Ovary (tissue), 3 donors: ENCODE results near the gene WDR7.

Source experiments
- POLR2A ChIP-seq: fragments of 450-650 bp; IDR thresholded peaks from one replicate; pipeline ENCODE4 v1.6.1; 2017; ENCODE audit warnings: antibody characterized with exemption, mild to moderate bottlenecking, moderate library complexity
- TF ChIP-seq, protein P1 (sequence below), 3 donors: fragments of 450-650 bp in 2 of 3; fragments of 200-600 bp in 1 of 3; IDR thresholded peaks; one replicate each; pipeline versions ENCODE4 v1.5.1 to v1.8.0; 2016 to 2022; ENCODE audit warnings: antibody characterized with exemption in 3 of 3, mild to moderate bottlenecking in 1 of 3
- donor health status: DM: no; HTN: no; CAD: no.

DNA sequence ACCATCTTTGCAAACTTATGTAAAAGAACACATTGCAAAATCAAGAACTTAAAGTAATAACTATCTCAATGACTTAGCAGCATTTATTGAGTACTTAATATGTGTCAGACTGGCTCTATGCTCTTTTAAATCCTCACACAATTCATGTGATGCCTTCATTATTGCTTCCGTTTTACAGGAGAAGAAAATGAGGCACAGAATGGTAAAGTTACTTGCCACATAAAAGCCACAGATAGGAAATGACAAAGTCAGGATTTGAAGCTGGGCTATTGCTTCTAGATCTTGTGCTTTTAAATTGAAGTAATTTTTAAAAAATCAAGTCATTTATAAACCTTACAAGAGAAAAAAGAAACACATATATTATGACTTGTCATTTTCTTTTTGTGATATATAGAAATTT, 174.2 kb downstream of the WDR7 start:
- TF ChIP-seq, protein P1, sequence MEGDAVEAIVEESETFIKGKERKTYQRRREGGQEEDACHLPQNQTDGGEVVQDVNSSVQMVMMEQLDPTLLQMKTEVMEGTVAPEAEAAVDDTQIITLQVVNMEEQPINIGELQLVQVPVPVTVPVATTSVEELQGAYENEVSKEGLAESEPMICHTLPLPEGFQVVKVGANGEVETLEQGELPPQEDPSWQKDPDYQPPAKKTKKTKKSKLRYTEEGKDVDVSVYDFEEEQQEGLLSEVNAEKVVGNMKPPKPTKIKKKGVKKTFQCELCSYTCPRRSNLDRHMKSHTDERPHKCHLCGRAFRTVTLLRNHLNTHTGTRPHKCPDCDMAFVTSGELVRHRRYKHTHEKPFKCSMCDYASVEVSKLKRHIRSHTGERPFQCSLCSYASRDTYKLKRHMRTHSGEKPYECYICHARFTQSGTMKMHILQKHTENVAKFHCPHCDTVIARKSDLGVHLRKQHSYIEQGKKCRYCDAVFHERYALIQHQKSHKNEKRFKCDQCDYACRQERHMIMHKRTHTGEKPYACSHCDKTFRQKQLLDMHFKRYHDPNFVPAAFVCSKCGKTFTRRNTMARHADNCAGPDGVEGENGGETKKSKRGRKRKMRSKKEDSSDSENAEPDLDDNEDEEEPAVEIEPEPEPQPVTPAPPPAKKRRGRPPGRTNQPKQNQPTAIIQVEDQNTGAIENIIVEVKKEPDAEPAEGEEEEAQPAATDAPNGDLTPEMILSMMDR (IDR thresholded peaks at IDR 0.05), result no peak
- no peak for TF ChIP-seq POLR2A
